Esophagus (tissue), 2 donors: ENCODE measurements around the gene ADCY4. TPM values are rescaled to one million over a fixed set of nuclear protein-coding genes. Genes with fewer than 3 reads are reported as not detected.
"Not testable (repeated sequence)": the region's sequence is repeated elsewhere in the genome, so short reads cannot be mapped to it uniquely, and the experiment has no call there.

Experiments used
- H3K27ac ChIP-seq, 2 donors: one replicate each; pipeline ENCODE4 v1.5.1; 2013; ENCODE audit warnings: low read depth in 2 of 2, mild to moderate bottlenecking in 2 of 2, inconsistent platforms in 1 of 2, low read length in 1 of 2, moderate library complexity in 1 of 2
- H3K27me3 ChIP-seq, 2 donors: one replicate each; pipeline ENCODE4 v1.6.1; 2013; ENCODE audit warnings: low read length in 2 of 2, control low read depth in 1 of 2, mild to moderate bottlenecking in 1 of 2; ENCODE audit not compliant: insufficient read depth in 2 of 2, control insufficient read depth in 1 of 2
- H3K36me3 ChIP-seq, 2 donors: one replicate each; pipeline ENCODE4 v1.6.1; 2013; ENCODE audit warnings: low read length in 1 of 2; ENCODE audit not compliant: control insufficient read depth in 2 of 2, insufficient read depth in 2 of 2
- H3K4me1 ChIP-seq, 2 donors: one replicate each; pipeline ENCODE4 v1.6.1; 2013; ENCODE audit warnings: low read length in 1 of 2; ENCODE audit not compliant: control insufficient read depth in 2 of 2, insufficient read depth in 2 of 2
- H3K4me3 ChIP-seq, 2 donors: one replicate each; pipeline ENCODE4 v1.5.1; 2013; ENCODE audit warnings: low read length in 2 of 2, mild to moderate bottlenecking in 2 of 2, low read depth in 1 of 2, moderate library complexity in 1 of 2
- H3K9me3 ChIP-seq, 2 donors: one replicate each; pipeline ENCODE4 v1.6.1; 2013; ENCODE audit warnings: mild to moderate bottlenecking in 2 of 2, low read depth in 1 of 2, low read length in 1 of 2, moderate library complexity in 1 of 2; ENCODE audit not compliant: control insufficient read depth in 2 of 2, insufficient read depth in 1 of 2
- WGBS, 2 donors: extraction: QIAGEN DNeasy Blood & Tissue Kit; methylation state at CpG; one replicate each; pipeline ENCODE4 v1.1.7; 2013; 5-methylcytosine and 5-hydroxymethylcytosine counted together
- polyA plus RNA-seq, 2 donors: library from polyadenylated mRNA; stranded (reverse); fragments of 200-250 nt; gene quantifications; one replicate each; pipeline ENCODE4 v1.2.3, GENCODE V29; 2013
- donor health status: healthy with polysubstance abuse.
- donor health status: Bipolar disorder and iron deficiency.

The ADCY4 gene
- polyA plus RNA-seq, 2 donors, result 10.2 to 23.3 TPM

DNA sequence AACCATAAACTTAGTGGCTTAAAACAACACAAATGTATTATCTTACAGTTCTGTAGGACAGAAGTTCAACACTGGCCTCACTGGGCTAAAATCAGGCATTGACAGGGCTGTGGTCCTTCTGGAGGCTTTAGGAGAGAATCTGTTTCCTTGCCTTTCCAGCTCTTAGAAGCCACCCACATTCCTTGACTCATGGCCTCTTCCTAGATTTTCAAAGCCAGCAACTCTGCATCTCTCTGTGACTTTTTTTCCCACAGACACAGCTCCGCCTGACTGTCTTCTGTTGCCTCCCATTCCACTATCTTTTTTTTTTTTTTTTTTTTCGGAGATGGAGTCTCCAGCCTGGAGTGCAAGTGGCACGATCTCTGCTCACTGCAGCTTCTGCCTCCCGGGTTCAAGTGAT, 21.3 kb upstream of the ADCY4 start:
- Histone ChIP-seq H3K9me3 (no peaks in the 10 kb centered on the region), H3K27me3 (no peaks in the 10 kb centered on the region), H3K4me3 (no peak overlapping the region), H3K27ac (no peak overlapping the region), H3K4me1 (peaks cover 0 to 3% of the 10 kb centered on the region in 2 donors), H3K36me3 (no peaks in the 10 kb centered on the region)
- WGBS, 2 donors, result 92 to 95% methylated on average over 4 of the region's 4 CpGs

DNA sequence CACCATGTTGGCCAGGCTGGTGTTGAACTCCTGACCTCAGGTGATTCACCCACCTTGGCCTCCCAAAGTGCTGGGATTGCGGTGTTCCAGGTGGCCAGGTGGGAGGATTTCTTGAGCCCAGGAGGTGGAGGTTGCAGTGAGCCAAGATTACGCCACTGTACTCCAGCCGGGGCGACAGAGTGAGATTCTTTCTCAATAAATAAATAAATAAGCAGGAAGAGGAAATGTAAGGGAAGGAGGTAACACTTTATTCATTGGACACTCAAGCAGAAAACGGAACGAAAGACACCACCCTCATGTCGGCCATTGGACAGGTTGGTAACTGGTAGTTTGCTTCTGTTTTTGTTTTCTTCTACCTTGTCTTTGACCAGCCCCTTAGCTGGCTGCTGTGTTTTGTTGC, 20.1 kb upstream of the ADCY4 start:
- Histone ChIP-seq H3K9me3 (no peaks in the 10 kb centered on the region), H3K27ac (no peak overlapping the region), H3K27me3 (no peaks in the 10 kb centered on the region), H3K36me3 (no peaks in the 10 kb centered on the region), H3K4me1 (peaks cover 0 to 3% of the 10 kb centered on the region in 2 donors), H3K4me3 (no peak overlapping the region)
- WGBS, 2 donors, result 89 to 94% methylated on average over 7 of the region's 7 CpGs

DNA sequence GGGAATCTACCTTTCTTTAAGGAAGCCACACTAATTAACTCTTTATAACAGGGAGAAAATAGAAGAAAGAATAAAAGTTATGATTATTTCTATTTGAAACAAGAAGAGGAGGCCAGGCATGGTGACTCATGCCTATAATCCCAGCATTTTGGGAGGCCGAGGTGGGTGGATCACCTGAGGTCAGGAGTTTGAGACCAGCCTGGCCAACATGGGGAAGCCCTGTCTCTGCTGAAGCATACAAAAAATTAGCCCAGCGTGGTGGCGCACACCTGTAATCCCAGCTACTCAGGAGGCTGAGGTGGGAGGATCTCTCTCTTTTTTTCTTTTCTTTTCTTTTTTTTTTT, 19.6 kb upstream of the ADCY4 start:
- H3K4me3 ChIP-seq, H3K36me3 ChIP-seq, H3K9me3 ChIP-seq, H3K4me1 ChIP-seq, H3K27me3 ChIP-seq: not testable (repeated sequence)
- WGBS, 2 donors, result 74 to 76% methylated on average over 3 of the region's 3 CpGs
- H3K27ac ChIP-seq, result peak overlapping the region in 1 of 2 donors; percentile 22

DNA sequence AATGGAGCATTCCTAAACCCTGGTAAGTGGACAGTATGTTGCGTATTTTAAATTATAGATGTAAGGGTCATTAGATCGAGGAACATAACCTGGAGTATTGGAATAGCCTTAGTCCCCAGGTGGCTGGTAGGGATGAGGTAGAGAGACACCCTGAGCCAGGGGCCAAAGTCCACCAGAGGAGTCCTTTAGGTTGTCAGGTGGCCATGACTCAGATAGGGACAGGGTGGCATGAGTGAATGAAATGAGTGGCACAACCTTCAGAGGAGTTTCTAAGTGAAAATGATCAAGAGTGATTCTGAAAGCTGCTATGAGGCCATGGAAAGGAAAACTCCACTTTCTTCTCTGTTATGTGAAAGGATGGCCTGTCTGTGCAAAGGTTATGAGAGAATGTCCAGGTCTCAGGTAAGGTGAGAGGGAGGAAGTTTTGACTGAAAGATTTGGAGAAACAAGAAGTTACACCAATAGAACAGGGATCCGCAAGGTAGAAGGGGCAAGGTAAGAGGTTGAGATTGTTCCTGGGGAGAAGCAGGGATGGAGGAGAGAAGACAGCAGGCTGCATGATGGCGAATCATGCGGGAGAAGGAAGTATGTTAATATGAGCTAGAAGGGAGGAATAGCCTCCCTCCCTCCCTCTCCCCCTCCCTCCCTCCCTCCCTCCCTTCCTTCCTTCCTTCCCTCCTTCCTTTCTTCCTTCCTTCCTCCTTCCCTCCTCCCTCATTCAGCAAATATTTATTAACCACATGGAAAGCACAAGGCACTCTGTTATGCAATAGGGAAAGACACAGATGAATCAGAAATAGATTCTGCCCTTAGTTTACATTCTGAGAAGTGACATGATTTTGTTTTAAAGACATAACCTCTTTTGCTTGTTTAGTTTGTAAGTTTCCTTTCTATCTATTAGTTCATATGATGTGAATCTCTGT, 18.9 kb upstream of the ADCY4 start:
- peaks cover 0 to 3% of the 10 kb centered on the region in 2 donors for H3K4me1 ChIP-seq
- H3K4me3 ChIP-seq, result no peak overlapping the region
- WGBS, 2 donors, result 66 to 86% methylated on average over 5 of the region's 5 CpGs
- no peak overlapping the region for H3K27ac ChIP-seq
- no peaks in the 10 kb centered on the region for H3K9me3 ChIP-seq
- H3K36me3 ChIP-seq, result no peaks in the 10 kb centered on the region
- no peaks in the 10 kb centered on the region for H3K27me3 ChIP-seq

DNA sequence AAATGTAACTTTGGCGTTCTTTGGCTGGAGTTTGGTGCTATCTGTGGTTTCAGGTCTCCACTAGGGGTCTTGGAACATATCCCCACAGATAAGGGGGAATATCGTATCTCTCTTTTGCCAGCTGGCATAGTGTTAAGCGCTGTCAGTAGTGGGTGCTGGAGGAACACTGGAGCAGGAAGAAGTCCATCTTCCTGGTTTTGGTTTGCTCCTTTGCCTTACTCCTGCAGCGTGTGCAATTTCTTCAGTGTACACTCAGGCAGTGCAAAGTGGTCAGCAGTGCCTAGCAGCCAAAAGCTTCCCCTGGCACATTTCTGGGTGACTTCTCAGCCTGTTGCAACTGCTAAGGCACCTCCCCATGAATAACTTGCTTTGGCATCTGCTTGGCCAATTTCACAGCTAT, 16.6 kb upstream of the ADCY4 start:
- H3K27ac ChIP-seq, result no peak overlapping the region
- no peak overlapping the region for H3K4me3 ChIP-seq
- no peaks in the 10 kb centered on the region for H3K27me3 ChIP-seq
- 15 to 31% methylated on average over 4 of the region's 4 CpGs for WGBS, 2 donors
- peaks cover 0 to 3% of the 10 kb centered on the region in 2 donors for H3K4me1 ChIP-seq
- no peaks in the 10 kb centered on the region for H3K9me3 ChIP-seq
- H3K36me3 ChIP-seq, result no peaks in the 10 kb centered on the region

DNA sequence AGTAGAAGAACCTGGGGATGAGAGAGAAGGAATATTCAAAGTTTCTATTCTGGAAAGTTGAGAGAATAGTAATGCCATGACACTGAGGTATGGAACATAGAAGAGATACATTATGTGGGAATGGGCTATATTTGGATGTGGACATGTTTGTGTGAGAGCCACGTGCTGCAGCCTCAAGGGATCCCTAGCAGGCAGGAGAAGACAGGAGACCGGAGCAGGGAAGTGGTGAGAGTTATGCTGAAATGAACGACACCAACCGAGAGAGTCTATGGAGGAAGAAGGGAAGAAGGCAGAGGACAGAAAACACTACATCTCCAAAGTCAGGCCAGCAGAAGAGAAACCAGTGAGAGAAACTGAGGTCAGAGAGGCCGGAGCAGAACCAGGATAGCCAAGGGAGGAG, 14.9 kb upstream of the ADCY4 start:
- H3K27me3 ChIP-seq, result no peaks in the 10 kb centered on the region
- H3K36me3 ChIP-seq, result no peaks in the 10 kb centered on the region
- no peak overlapping the region for H3K4me3 ChIP-seq
- WGBS, 2 donors, result 75 to 80% methylated on average over 5 of the region's 5 CpGs
- peaks cover 0 to 3% of the 10 kb centered on the region in 2 donors for H3K4me1 ChIP-seq
- H3K27ac ChIP-seq, result no peak overlapping the region
- H3K9me3 ChIP-seq, result no peaks in the 10 kb centered on the region

DNA sequence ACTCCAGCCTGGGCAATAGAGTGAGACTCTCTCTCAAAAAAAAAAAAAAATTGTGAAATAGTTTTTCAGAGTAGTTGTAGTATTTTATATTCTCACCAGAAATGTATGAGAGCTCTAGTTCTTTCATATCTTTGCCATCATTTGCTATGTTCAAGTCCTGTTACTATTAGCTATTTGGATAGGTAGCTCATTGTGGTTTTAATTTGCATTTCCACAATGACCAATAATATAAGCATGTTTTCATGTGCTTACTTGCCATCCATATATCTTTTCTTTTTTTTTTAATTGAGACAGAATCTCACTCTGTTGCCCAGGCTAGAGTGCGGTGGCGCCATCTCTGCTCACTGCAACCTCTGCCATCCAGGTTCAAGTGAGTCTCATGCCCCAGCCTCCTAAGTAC, 13.3 kb upstream of the ADCY4 start:
- WGBS, 2 donors, result 92 to 93% methylated on average over 2 of the region's 2 CpGs
- no peaks in the 10 kb centered on the region for H3K36me3 ChIP-seq
- H3K4me3 ChIP-seq, result no peak overlapping the region
- H3K27me3 ChIP-seq, result no peaks in the 10 kb centered on the region
- H3K4me1 ChIP-seq, result peaks cover 0 to 3% of the 10 kb centered on the region in 2 donors
- no peaks in the 10 kb centered on the region for H3K9me3 ChIP-seq
- H3K27ac ChIP-seq, result no peak overlapping the region

DNA sequence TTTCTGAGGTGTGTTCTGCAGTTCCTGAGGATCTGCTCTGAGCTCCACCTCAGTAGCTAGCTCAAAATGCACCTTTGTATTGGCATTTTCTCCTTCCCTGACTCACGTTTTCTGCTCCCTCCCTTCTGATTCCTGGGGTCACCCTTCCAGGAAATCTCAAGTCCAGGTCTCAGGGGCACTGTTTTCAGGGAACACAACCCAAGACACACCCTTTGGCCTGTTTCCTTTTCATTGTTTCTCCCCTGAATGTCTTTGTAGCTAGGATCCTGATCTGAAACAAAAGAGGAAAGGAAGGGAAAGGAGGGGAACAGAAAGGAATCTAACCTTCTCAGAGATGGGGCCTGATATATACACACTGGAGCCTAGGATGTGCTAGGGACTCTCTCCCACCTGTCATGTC, 12.3 kb upstream of the ADCY4 start:
- 38 to 58% methylated on average over 1 of the region's 1 CpG for WGBS, 2 donors
- Histone ChIP-seq H3K4me3 (no peak overlapping the region), H3K36me3 (no peaks in the 10 kb centered on the region), H3K9me3 (no peaks in the 10 kb centered on the region), H3K27ac (no peak overlapping the region), H3K4me1 (peaks cover 0 to 3% of the 10 kb centered on the region in 2 donors), H3K27me3 (no peaks in the 10 kb centered on the region)

DNA sequence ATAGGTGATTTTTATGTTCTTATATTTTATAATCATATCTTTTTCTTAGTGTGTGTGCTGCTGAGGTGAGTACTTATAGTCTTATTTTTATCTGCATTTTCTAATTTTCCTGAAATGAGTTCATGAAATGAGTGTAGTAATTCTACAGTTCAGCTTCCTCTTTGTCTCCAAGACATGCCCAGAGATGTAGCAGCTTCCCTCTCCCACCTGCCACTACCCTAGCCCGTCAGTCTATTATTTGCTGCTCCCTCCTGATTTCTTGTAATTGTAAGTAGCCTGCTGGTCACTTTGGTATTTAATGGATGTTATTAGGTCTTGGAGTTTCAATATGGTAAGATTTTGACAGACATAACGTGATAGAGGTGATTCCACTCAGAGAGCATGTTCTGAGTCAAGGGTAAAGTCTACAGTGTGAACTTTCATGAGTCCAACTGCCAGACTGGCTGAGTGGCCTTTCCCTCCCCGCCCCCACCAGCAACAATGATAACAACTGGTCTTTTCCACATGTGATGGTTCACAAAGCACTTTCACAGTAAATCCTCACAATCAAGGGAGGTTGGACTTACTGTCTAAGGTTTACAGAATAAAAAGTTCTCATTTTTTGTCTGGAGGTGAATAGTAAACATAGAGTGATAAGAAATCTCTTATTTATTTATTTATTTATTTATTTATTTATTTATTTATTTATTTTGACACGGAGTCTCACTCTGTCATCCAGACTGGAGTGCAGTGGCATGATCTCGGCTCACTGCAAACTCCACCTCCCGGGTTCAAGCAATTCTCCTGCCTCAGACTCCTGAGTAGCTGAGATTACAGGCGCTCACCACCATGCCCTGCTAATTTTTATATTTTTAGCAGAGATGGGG, 9.2 kb upstream of the ADCY4 start:
- Histone ChIP-seq H3K36me3 (no peaks in the 10 kb centered on the region), H3K27ac (no peak overlapping the region), H3K27me3 (no peaks in the 10 kb centered on the region), H3K4me1 (peaks cover 2% of the 10 kb centered on the region in 2 donors), H3K9me3 (no peaks in the 10 kb centered on the region), H3K4me3 (no peak overlapping the region)
- WGBS, 2 donors, result 74 to 82% methylated on average over 7 of the region's 7 CpGs
